ENCODE results near the gene RHOH. TPM values are rescaled to one million over a fixed set of nuclear protein-coding genes. Genes with fewer than 3 reads are reported as not detected.

RHOH gene
- total RNA-seq, 4 donors from 2014 or later: 0.67 to 2.7 (median 1.4) TPM

DNA sequence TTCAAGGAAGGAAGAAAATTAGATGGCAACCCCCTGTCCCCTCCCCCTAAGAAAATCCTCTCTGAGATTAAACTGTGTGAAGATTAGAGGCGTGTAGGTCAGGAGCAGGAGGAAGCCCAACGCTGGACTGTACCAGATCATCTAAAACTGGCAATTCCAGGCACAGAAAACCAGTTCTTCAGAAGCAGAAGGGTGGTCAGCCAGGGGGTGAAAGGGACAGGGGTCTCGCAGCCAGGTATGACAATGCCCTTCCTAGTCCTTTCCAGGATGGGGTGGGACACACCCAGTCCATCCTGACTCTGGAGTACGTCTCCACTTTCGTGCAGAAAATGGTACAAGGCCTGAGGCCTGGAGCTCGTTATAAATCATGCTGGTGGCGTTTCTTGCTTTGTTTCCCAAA, 3.3 kb upstream of the RHOH start:
- DNase-seq: no peak
- H3K27ac ChIP-seq: no peak overlapping the region
- WGBS, 2 donors: 84 to 92% methylated on average over 7 of the region's 7 CpGs
- no peaks in the 10 kb centered on the region for H3K36me3 ChIP-seq
- no peaks in the 10 kb centered on the region for H3K9me3 ChIP-seq
- no peaks in the 10 kb centered on the region for H3K4me1 ChIP-seq
- TF ChIP-seq, protein P1, sequence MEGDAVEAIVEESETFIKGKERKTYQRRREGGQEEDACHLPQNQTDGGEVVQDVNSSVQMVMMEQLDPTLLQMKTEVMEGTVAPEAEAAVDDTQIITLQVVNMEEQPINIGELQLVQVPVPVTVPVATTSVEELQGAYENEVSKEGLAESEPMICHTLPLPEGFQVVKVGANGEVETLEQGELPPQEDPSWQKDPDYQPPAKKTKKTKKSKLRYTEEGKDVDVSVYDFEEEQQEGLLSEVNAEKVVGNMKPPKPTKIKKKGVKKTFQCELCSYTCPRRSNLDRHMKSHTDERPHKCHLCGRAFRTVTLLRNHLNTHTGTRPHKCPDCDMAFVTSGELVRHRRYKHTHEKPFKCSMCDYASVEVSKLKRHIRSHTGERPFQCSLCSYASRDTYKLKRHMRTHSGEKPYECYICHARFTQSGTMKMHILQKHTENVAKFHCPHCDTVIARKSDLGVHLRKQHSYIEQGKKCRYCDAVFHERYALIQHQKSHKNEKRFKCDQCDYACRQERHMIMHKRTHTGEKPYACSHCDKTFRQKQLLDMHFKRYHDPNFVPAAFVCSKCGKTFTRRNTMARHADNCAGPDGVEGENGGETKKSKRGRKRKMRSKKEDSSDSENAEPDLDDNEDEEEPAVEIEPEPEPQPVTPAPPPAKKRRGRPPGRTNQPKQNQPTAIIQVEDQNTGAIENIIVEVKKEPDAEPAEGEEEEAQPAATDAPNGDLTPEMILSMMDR (IDR thresholded peaks at IDR 0.05): no peak
- TF ChIP-seq POLR2A (IDR thresholded peaks at IDR 0.05): no peak
- no peak overlapping the region for H3K4me3 ChIP-seq (replicated peaks in 1 of 3)
- H3K27me3 ChIP-seq: no peaks in the 10 kb centered on the region
- intact Hi-C loops (cut with DNase I): no loop called here

DNA sequence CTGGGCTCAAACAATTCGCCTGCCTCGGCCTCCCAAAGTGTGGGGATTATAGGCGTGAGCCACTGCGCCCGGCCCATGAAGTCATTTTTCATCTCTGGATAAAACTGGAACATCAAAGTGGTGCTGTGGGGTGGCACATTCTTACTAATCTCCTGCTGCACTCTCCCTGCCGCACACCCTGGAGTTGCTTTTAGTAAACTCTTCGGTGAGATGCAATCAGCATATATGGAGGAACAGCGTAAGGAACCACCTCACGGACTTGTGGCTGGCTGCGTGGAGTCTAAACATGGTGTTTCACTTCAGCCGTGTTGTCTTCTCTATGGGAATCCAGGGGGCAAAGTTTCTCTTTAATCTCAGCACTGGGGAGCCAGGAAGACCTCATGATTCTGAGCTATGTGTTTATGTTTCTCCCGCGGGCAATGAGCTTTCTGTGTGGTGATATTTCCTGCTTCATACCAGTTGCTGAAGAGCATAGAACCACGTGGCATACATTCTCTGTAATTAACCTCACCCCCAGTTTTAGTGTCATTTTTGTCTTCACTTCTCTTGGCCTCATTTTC, 2.1 kb upstream of the RHOH start:
- H3K9me3 ChIP-seq: no peaks in the 10 kb centered on the region
- intact Hi-C loops (cut with DNase I): no loop called here
- TF ChIP-seq, protein P1 (IDR thresholded peaks at IDR 0.05): no peak
- no peak for TF ChIP-seq POLR2A (IDR thresholded peaks at IDR 0.05)
- no peak overlapping the region for H3K4me3 ChIP-seq (replicated peaks in 1 of 3)
- no peaks in the 10 kb centered on the region for H3K4me1 ChIP-seq
- WGBS, 2 donors: 68 to 69% methylated on average over 14 of the region's 14 CpGs
- no peaks in the 10 kb centered on the region for H3K36me3 ChIP-seq
- DNase-seq: no peak
- H3K27me3 ChIP-seq: no peaks in the 10 kb centered on the region
- no peak overlapping the region for H3K27ac ChIP-seq

DNA sequence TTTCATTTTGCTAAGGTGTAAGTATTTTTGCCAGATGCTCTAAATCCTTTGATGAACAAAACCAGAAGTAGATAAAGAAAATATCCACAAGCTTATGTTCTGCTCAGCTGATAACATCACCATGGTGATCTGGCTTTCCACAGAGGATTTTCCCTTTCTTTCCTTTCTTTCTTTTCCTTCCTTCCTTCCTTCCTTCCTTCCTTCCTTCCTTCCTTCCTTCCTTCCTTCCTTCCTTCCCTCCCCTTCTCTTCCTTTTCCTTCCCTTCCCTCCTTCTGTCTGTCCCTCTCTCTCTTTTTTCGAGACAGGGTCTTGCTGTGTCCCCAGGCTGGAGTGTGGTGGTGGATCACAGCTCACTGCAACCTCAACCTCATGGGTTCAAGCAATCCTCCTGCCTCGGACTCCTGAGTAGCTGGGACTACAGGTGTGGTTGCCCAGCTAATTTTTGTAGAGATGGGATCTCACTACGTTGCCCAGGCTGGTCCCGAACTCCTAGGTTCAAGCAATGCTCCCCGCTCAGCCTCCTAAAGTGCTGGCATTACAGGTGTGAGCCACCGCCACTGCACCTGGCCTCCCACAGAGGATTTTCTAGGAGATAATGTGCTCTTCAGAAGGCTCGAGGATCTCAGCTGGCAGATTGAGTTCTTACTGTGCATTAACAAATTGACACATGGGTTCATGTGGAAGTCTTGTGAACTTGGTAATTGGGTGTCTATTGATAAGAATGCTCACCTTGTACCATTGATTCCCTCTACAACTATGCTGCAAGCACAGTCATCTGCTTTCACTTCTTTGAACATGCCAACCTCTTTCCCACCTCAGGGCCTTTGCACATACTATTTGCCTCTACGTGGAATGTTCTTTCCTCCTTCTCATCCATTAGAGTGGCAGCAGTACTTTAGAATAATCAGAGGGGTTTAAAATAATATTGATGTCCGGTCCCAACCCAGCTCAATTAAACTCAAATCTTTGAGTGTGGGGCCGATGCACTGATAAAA, 1.4 kb upstream of the RHOH start:
- Histone ChIP-seq H3K4me3 (replicated peaks in 1 of 3) (no peak overlapping the region), H3K27me3 (no peaks in the 10 kb centered on the region), H3K9me3 (no peaks in the 10 kb centered on the region), H3K36me3 (no peaks in the 10 kb centered on the region), H3K4me1 (no peaks in the 10 kb centered on the region), H3K27ac (no peak overlapping the region)
- DNase-seq: no peak
- 94 to 97% methylated on average over 10 of the region's 10 CpGs for WGBS, 2 donors
- intact Hi-C loops (cut with DNase I): no loop called here
- no peak for TF ChIP-seq POLR2A (IDR thresholded peaks at IDR 0.05)
- TF ChIP-seq, protein P1 (IDR thresholded peaks at IDR 0.05): no peak

DNA sequence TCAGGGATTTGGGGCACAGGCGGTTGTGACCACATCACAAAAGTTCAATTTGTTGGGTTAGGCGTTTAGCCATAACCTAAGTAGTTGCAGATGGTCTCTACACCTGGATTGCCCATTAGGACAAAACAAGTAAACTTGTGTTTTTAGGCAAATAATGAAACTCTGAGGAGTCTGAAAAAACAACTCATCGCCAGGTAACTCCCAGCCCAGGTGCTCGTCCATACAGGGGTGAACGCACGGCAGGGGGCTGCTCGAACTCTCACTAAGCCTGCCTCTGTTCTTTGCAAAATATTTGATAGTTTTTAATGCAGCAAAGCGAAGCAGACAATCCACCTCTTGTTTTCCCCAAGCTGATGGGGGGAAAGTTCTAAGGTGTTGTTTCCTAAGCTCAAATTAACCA, 559 bp upstream of the RHOH start:
- H3K4me3 ChIP-seq (replicated peaks in 1 of 3): no peak overlapping the region
- TF ChIP-seq, protein P1 (IDR thresholded peaks at IDR 0.05): no peak
- TF ChIP-seq POLR2A (IDR thresholded peaks at IDR 0.05): no peak
- H3K36me3 ChIP-seq: no peaks in the 10 kb centered on the region
- H3K27ac ChIP-seq: no peak overlapping the region
- no peak for DNase-seq
- no peaks in the 10 kb centered on the region for H3K27me3 ChIP-seq
- H3K9me3 ChIP-seq: no peaks in the 10 kb centered on the region
- H3K4me1 ChIP-seq: no peaks in the 10 kb centered on the region
- intact Hi-C loops (cut with DNase I): no loop called here
- 85 to 91% methylated on average over 8 of the region's 8 CpGs for WGBS, 2 donors
